AG09309 (cell line): ENCODE results near the gene RFFL.

Experiments used
- DNase-seq: peaks from one replicate; pipeline ENCODE4 v3.0.0-alpha.2; 2010; ENCODE audit warnings: low read depth
- H3K4me3 ChIP-seq: 2 replicates; pipeline ENCODE4 v1.5.1; 2011; ENCODE audit warnings: mild to moderate bottlenecking, low read depth, low read length, moderate library complexity; ENCODE audit not compliant: control insufficient read depth
- CTCF ChIP-seq: IDR thresholded peaks from 2 replicates; pipeline ENCODE4 v1.5.1; 2011; ENCODE audit warnings: mild to moderate bottlenecking, low read depth, low read length, inconsistent platforms; ENCODE audit not compliant: insufficient read depth, control insufficient read depth; ENCODE audit errors: missing control alignments

RFFL gene

DNA sequence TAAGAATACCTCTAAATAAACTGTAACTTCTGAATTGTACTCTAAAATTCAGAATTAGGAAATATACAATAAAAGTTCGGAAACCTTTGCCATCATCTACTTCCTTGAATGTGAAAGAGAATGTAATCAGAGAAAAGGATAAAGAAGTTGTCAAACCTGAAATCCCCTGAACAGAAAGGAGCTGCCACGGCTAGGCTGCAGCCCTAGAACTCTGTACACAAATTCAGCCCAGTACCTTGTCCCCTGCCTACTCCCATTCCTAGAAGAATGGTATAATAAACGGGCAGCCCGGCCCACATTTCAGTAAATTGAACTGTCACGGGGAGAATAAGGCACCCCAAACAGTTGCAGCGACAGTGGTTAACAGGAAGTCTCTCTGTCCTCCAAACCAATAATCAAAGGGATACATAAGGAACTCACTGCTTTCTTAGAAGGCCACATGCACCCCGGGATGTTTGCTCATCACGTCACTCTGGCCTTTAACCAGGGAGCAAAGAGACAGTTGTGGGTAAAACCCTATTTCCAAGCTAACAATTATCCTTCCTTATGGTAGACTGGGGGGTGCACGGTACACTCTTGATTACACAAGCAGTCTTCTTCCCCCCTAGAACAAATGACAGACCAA, 24.3 kb upstream of the RFFL start:
- H3K4me3 ChIP-seq, result peak overlapping the region; percentile 80
- TF ChIP-seq CTCF, result no peak
- DNase-seq, result no peak

DNA sequence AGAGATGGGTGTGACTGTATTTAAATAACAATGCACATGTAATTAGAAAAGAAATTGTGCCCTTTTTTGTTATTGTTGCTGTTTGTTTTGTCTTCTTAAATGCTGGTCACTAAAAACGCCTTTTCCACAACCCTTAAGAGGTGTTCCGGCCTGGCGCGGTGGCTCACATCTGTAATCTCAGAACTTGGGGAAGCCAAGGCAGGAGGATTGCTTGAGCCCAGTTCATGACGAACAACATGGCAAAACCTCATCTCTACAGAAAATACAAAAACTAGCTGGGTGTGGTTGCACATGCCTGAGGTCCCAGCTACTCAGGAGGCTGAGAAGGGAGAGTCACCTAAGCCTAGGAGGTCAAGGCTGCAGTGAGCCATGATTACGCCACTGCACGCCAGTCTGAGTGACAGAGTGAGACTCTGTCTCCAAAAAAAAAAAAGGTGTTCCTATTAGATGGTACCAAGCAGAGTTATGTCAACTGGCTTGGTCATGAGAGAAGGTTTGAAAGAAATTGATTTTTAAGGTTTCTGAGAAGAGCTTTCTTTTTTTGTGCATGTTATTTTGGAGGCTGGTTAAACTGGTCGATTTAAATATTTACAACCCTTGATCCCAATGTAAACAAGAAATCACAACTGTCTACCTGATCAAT, 23.5 kb upstream of the RFFL start:
- no peak overlapping the region for H3K4me3 ChIP-seq
- no peak for TF ChIP-seq CTCF
- DNase-seq, result no peak

GRCh38 chr17:35086164-35086563, 22.7 kb upstream of the RFFL start:
- no peak for TF ChIP-seq CTCF
- no peak overlapping the region for H3K4me3 ChIP-seq
- DNase-seq, result no peak

DNA sequence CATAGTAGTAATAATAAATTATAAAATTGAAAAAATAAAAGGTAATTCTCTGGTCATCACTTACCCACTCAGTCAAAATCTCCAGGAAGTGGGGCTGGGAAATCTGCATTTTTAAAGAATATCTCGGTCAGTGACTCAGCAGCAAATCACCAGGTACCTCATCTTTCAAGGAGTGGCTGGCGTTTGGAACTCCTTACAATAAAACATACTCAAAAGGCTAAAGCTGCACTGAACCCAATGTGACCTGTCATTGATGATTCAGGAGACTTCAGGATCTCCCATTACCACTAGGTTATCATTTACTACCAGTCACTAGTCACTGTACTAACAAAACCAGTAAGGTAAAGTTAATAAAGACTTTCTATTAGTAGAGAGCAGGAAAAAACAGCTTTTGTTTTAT, 21.5 kb upstream of the RFFL start:
- H3K4me3 ChIP-seq, result no peak overlapping the region
- no peak for DNase-seq
- no peak for TF ChIP-seq CTCF

GRCh38 chr17:35083071-35083470, 19.6 kb upstream of the RFFL start:
- no peak for DNase-seq
- TF ChIP-seq CTCF, result no peak
- H3K4me3 ChIP-seq, result no peak overlapping the region

DNA sequence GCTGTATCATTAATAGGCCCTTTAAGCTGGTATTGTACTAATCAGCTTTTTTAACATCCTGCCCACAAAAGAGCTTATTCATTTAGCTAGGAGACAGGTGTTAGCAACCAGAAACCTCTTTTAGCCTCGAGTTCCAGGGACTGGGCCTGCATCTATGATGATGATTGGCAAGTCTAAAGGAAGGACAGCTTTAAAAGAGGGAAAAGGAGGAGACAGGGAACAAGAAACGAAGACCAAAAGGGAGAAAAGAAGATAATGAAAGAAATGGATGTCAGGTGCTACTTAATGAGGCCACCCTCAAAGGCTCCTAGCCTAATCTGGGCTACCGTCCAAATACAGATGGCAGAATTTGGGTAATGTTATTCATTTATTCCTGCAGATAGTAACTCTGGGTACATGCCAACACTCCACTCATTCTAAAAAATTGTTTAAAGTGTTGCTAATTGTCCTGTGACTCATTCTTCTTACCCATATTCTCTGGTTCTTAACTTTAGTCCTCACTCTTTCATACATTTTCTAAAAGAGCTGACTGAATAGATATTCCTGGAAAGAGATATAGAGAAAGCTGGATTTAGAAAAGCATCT, 18.7 kb upstream of the RFFL start:
- no peak overlapping the region for H3K4me3 ChIP-seq
- no peak for TF ChIP-seq CTCF
- DNase-seq, result peak; percentile 67
